Lower leg skin (tissue), 3 donors: ENCODE results near the gene ELAPOR2.

Source experiments
- CTCF ChIP-seq, 3 donors: fragments of 450-650 bp; IDR thresholded peaks; one replicate each; pipeline ENCODE4 v1.5.1; 2016; ENCODE audit warnings: antibody characterized with exemption in 3 of 3, mild to moderate bottlenecking in 3 of 3, moderate library complexity in 2 of 3
- POLR2A ChIP-seq, 2 donors: fragments of 450-650 bp; IDR thresholded peaks; one replicate each; pipeline ENCODE4 v1.6.1; 2016 to 2017; ENCODE audit warnings: antibody characterized with exemption in 2 of 2, mild to moderate bottlenecking in 1 of 2, moderate library complexity in 1 of 2

GRCh38 chr7:87092568-87093091, 33.2 kb upstream of the ELAPOR2 start:
- TF ChIP-seq CTCF (IDR thresholded peaks at IDR 0.05) (no peak), POLR2A (IDR thresholded peaks at IDR 0.05) (no peak)
